Activated CD4-positive, alpha-beta T cell treated with anti-CD3 and anti-CD28 coated beads, Interleukin-2, Interleukin-6, amounts not matched to agents 100 ng/mL and 50 ng/mL, durations not matched to agents 16 hours and 8 hours (primary cell): ENCODE measurements around the gene TMEM255B.

Experiments
- DNase-seq: peaks from one replicate; pipeline ENCODE4 v3.0.0-alpha.2; 2020

Gene TMEM255B

GRCh38 chr13:113839536-113840204 lies 80.6 kb downstream of the TMEM255B start:
- no peak for DNase-seq

GRCh38 chr13:113840541-113841352 lies 81.7 kb downstream of the TMEM255B start:
- no peak for DNase-seq

- no peak for DNase-seq
Observed at GRCh38 chr13:113841353-113841650, 82.3 kb downstream of the TMEM255B start.

DNA sequence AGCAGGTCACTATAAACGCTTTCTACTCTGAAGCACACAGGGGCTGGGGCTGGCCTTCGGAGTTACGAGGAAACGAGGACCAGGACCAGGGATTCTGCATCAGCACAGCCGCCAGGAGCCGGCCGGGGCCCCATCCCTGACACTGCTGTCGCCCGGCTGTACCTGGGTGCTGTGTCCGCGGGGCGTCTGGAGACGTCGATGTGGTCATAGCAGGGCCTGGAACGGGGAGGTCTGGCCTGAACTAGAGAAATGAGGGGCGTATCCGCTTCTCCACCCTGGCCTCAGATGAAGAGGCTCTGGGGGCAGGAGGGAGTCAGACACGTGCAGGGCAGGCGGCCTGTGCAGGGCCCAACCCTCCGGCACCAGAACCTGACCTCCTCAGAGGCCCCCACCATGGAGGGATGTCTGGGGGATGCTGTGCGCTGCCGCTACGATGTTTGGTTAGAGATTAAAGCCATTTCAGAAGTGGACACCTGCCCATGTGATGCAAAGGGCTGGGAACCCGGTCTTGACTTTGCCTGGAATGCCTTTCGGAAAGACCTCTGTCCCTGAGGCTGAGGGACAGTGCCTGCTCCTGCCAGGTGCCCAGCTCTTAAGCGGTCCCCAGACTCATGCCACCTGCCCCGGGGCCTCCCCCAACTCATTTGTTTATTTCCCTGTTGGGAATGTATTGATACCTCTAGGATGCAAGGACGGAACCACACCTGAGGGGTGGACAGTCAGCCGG lies 83.5 kb downstream of the TMEM255B start:
- DNase-seq = no peak

GRCh38 chr13:113843063-113843654 lies 84.1 kb downstream of the TMEM255B start:
- no peak for DNase-seq

GRCh38 chr13:113843864-113844556 lies 85.0 kb downstream of the TMEM255B start:
- DNase-seq = no peak

GRCh38 chr13:113845055-113845454 lies 86.0 kb downstream of the TMEM255B start:
- DNase-seq = no peak

DNA sequence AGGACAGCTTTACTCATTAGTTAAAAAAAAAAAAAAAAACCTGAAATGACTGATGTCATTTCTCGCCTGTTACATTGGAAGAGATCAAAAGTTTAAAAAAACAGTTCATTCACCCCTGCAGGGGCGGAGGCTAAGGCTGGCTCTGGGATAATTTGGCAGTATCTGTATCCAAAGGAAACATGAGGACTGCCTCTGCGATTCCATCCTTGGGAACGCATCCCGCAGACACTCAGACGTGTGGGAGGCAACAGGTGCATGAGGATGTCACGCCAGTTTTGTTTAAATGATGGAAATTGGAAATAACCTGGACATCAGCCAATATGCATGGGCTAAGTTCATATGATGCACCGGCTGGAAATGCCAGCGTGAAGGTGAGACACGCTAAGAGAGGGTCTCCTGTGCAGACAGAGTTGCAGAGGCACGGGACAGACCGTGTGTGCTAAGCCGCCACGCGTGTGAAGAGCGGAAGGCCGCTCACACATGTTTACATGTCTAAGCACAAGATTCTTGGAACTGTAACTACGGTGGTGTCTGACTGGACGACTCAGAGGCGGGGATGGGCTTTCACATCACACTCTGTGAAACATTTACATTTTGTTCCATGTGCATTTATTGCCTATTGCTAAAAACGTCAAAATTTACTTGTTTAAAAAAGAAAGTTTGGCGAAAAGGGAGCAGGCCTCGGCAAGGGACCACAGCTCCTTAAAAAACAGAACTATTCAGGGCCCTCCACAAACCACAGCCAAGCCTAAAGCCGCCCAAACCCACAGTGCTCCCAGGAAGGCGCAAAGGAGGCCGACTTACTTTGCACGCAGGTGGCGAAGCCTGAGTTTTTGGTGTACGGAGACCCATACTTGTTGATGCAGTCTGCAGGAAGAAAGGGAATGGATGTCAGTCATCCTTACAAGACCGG lies 87.0 kb downstream of the TMEM255B start:
- no peak for DNase-seq

DNA sequence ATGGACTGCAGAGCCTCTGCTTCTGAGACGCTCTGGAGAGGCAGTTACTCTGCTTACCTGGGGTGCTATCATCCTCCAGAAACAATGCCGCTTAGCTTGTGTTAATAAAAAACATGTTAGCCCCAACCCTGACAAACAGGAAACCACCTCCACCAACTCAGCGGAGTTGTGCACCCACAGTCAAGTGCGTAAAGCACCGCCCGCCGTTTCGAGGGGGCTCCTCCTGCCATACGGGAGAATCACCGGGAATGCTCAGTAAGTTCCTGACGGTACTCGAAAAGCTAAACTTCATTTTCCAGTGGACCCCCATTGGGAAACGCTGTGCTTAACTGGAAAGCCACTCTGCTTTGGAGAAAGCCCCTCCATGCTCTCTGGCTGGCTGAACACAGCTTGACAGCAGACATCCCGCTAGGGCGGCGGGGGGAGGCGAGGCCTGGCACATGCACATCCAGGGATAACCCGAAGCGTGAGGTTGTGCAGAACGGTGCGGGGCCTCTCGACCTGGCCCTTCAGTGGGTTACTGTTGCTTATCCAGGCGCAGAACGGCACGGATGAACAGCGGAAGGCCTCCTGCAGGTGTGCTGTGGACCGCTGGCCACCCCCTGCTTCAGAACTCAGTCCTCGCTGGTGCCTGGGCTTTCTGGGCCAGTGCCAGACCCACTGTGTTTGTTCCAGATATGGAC lies 87.8 kb downstream of the TMEM255B start:
- DNase-seq = no peak

GRCh38 chr13:113848020-113848419 lies 89.0 kb downstream of the TMEM255B start:
- DNase-seq = no peak

DNA sequence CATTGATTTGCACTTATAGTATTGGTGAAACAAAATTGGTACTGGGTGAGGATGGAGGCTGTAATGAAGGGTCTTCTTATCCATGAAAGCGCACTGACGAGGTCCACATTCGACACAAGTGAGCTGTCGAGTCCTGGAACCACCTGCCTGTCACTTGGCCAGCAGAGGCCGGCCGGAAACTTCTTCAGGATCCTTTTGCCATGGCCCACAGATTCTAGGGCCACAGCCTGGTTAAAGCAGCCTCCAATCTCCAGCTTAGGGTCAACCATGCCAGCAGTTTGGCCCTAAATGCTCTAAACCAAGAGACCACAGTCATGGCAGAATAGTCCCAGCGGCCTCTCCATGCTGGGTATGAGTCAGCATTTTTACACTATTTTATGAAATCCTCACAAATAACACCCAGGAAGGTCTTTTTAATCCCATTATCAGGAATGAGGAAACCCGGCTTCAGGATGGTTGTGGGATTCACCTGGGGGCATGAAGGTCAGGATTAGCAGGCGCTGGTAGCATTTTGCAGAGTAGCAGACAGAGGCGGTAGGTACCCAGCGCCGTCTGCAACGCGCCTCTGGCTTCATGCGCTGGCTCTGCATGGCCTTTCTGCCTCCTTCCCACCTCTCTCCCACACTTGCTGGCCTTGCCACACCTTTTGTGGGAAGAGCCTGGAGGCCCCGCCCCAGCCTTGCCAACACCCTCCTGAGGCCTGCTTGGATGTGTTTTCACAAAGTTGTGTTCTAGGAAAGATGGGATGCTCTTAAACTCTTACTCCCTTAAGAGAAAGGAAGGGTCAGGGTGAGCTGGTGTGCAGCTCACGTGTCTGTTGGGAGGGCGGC lies 89.6 kb downstream of the TMEM255B start:
- no peak for DNase-seq

DNA sequence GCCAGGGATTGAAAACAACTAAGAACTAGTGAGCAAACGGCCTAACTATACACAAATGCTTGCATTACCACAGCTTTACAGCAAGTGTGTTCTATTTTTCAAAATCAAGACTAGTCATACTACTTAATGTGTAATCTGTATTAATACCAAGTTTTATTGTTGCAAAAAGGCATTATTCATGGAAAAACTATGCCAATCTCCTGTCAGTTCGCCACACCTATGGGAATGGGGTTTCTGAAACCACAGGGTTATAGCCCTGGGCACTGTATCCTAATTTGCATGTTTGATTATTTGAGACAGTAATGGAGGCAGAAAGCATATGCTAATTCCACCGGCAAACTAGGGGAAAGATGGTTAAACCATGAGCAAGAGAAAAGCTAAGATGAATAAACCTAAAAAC lies 90.5 kb downstream of the TMEM255B start:
- DNase-seq = no peak

DNA sequence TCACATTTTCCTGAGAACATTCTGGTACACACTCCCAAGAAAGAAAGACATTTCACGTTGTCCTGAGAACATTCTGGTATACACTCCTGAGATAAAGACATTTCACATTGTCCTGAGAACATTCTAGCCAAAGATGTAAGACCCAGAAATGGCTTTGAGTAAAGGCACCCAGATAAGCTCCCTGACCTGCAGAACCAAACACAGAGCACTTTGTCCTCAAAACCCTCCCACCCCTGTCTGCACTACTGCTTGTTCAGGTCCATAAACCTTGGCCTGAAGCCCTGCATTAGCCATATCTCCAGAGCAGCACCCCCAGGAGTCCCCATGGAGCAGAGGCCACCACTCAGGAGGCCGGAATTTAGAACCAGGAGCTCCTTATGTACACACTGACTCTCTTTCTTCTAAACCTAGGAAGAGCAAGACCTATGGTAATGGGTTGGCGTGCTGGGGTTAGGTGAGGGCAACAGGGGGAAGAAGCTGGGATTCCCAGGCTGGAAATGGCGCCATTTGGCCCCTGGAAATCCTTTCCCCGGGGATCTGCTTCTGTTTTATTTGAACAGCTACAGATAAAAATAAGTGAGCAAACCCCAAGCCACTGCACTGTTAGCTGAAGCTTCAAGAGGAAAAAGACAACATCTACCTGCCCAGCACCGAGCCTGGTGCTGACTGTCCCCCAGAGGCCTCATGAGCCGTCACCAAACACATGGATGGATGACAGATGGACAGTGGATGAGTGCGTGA lies 91.1 kb downstream of the TMEM255B start:
- DNase-seq = no peak

DNA sequence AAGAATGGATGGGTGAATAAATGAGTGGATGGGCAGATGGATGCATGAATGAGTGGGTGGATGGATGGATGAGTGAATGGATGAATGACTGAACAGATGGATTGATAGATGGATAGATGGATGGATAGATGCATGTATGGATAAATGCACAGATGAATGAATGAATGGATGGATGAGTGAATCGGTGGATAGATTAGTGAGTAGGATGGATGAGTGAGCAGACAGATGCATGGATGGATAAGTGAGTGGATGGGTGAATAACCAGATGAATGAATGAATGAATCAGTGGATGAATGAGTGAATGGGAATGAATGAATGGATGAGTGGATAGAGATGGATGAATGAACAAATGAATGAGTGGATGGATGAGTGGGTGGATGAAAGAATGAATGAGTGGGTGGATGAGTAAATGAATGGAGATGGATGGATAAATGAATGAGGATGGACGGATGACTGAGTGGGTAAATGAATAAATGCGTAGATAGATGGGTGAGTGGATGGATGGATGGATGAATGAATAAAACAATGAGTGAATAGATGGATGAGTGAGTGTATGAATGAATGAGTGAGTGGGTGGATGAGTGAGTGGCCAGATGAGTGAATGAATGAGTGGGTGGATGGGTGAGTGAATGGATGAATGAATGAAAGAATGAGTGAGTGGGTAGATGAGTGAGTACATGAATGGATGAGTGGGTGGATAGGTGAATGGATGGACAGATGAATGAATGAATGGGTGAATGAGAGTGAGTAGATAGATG lies 91.9 kb downstream of the TMEM255B start:
- DNase-seq = no peak

GRCh38 chr13:113851480-113851803 lies 92.4 kb downstream of the TMEM255B start:
- DNase-seq = no peak

GRCh38 chr13:113851826-113852535 lies 93.0 kb downstream of the TMEM255B start:
- DNase-seq = no peak

- no peak for DNase-seq
Observed at GRCh38 chr13:113852536-113853517, 93.8 kb downstream of the TMEM255B start.
